H9 (cell line): ENCODE measurements around the gene AMMECR1. TPM values are rescaled to one million over a fixed set of nuclear protein-coding genes. Genes with fewer than 3 reads are reported as not detected.

Experiments
- DNase-seq: peaks from one replicate; pipeline ENCODE4 v3.0.0-alpha.2; 2017
- H2AFZ ChIP-seq: one replicate; pipeline ENCODE4 v1.6.1; 2013; ENCODE audit warnings: mild to moderate bottlenecking, low read length, control low read depth, moderate library complexity
- H2AK5ac ChIP-seq: 2 replicates; pipeline ENCODE4 v1.6.1; 2013; ENCODE audit warnings: low read length, control low read depth, mixed read lengths; ENCODE audit not compliant: insufficient read length
- H2BK120ac ChIP-seq: one replicate; pipeline ENCODE4 v1.6.1; 2013; ENCODE audit warnings: low read depth, mild to moderate bottlenecking, low read length, control low read depth, inconsistent platforms; ENCODE audit not compliant: poor library complexity, severe bottlenecking
- H2BK12ac ChIP-seq: 2 replicates; pipeline ENCODE4 v1.6.1; 2013; ENCODE audit warnings: low read length, control low read depth, mixed read lengths, low read depth; ENCODE audit not compliant: insufficient read length
- H2BK15ac ChIP-seq: 2 replicates; pipeline ENCODE4 v1.6.1; 2013; ENCODE audit warnings: low read depth, low read length, control low read depth
- H2BK20ac ChIP-seq: one replicate; pipeline ENCODE4 v1.6.1; 2013; ENCODE audit warnings: low read depth, mild to moderate bottlenecking, low read length, control low read depth, inconsistent platforms; ENCODE audit not compliant: poor library complexity, severe bottlenecking
- H2BK5ac ChIP-seq: 2 replicates; pipeline ENCODE4 v1.6.1; 2013; ENCODE audit warnings: low read length, control low read depth, mixed read lengths; ENCODE audit not compliant: insufficient read length
- H3K14ac ChIP-seq: 2 replicates; pipeline ENCODE4 v1.6.1; 2013; ENCODE audit warnings: low read length, control low read depth; ENCODE audit not compliant: insufficient read depth
- H3K18ac ChIP-seq: 2 replicates; pipeline ENCODE4 v1.6.1; 2013; ENCODE audit warnings: low read depth, mild to moderate bottlenecking, mixed read lengths, low read length, control low read depth; ENCODE audit not compliant: insufficient read length
- H3K23ac ChIP-seq: 2 replicates; pipeline ENCODE4 v1.6.1; 2013; ENCODE audit warnings: low read length, control low read depth, mixed read lengths, low read depth; ENCODE audit not compliant: insufficient read length
- H3K23me2 ChIP-seq: 2 replicates; pipeline ENCODE4 v1.6.1; 2013; ENCODE audit warnings: low read depth, mild to moderate bottlenecking, mixed read lengths, low read length, control low read depth; ENCODE audit not compliant: insufficient read length, poor library complexity, severe bottlenecking
- H3K27ac ChIP-seq: 2 replicates; pipeline ENCODE4 v1.5.1; 2013; ENCODE audit warnings: low read length, control low read depth, mixed read lengths, low read depth; ENCODE audit not compliant: insufficient read length
- H3K27me3 ChIP-seq: 2 replicates; pipeline ENCODE4 v1.6.1; 2013; ENCODE audit warnings: low read length, control low read depth, inconsistent platforms; ENCODE audit not compliant: insufficient read depth
- H3K4ac ChIP-seq: 2 replicates; pipeline ENCODE4 v1.6.1; 2013; ENCODE audit warnings: low read depth, mild to moderate bottlenecking, control low read depth, inconsistent platforms, low read length, moderate library complexity
- H3K4me1 ChIP-seq: 2 replicates; pipeline ENCODE4 v1.6.1; 2013; ENCODE audit warnings: low read length, control low read depth, inconsistent platforms; ENCODE audit not compliant: insufficient read depth
- H3K4me2 ChIP-seq: 2 replicates; pipeline ENCODE4 v1.6.1; 2013; ENCODE audit warnings: low read length, control low read depth, mixed read lengths; ENCODE audit not compliant: insufficient read length, insufficient read depth
- H3K56ac ChIP-seq: 2 replicates; pipeline ENCODE4 v1.6.1; 2013; ENCODE audit warnings: low read depth, mild to moderate bottlenecking, mixed read lengths, low read length, control low read depth; ENCODE audit not compliant: insufficient read length
- H3K79me1 ChIP-seq: 2 replicates; pipeline ENCODE4 v1.6.1; 2013; ENCODE audit warnings: low read depth, mild to moderate bottlenecking, moderate library complexity, low read length, control low read depth, inconsistent platforms; ENCODE audit not compliant: insufficient read depth, poor library complexity, severe bottlenecking
- H3K79me2 ChIP-seq: 2 replicates; pipeline ENCODE4 v1.6.1; 2013; ENCODE audit warnings: low read length, control low read depth, inconsistent platforms; ENCODE audit not compliant: insufficient read depth
- H3K9ac ChIP-seq: 2 replicates; pipeline ENCODE4 v1.6.1; 2013; ENCODE audit warnings: low read length, control low read depth, mixed read lengths; ENCODE audit not compliant: insufficient read length; ENCODE audit errors: extremely low read depth
- H3K9me3 ChIP-seq: one replicate; pipeline ENCODE4 v1.6.1; 2013; ENCODE audit warnings: low read depth, low read length, inconsistent platforms; ENCODE audit not compliant: control insufficient read depth
- H3T11ph ChIP-seq: one replicate; pipeline ENCODE4 v1.6.1; 2013; ENCODE audit warnings: mild to moderate bottlenecking, low read length, control low read depth, inconsistent platforms
- H4K20me1 ChIP-seq: one replicate; pipeline ENCODE4 v1.6.1; 2013; ENCODE audit not compliant: control insufficient read depth, insufficient read length, insufficient read depth
- H4K5ac ChIP-seq: 2 replicates; pipeline ENCODE4 v1.6.1; 2013; ENCODE audit warnings: low read depth, mild to moderate bottlenecking, mixed read lengths, low read length, control low read depth; ENCODE audit not compliant: insufficient read length
- H4K8ac ChIP-seq: replicated peaks from 2 replicates; pipeline ENCODE4 v1.6.1; 2013; ENCODE audit warnings: low read length, control low read depth, mixed read lengths, low read depth; ENCODE audit not compliant: insufficient read length
- H4K91ac ChIP-seq: 2 replicates; pipeline ENCODE4 v1.6.1; 2013; ENCODE audit warnings: low read depth, mild to moderate bottlenecking, moderate library complexity, mixed read lengths, low read length, control low read depth; ENCODE audit not compliant: insufficient read length
- H3K27ac Mint-ChIP-seq, 3 experiments: 2 replicates in 2 of 3; 3 replicates in 1 of 3; pipeline ENCODE4 v1.8.0; 2020 to 2021; ENCODE audit warnings: mixed read lengths in 3 of 3, mild to moderate bottlenecking in 1 of 3, moderate library complexity in 1 of 3
- H3K27me3 Mint-ChIP-seq: 2 replicates; pipeline ENCODE4 v1.8.0; 2021; ENCODE audit warnings: low read depth, mild to moderate bottlenecking, moderate library complexity, mixed read lengths
- H3K36me3 Mint-ChIP-seq, 3 experiments: 2 replicates in 2 of 3; 3 replicates in 1 of 3; pipeline ENCODE4 v1.8.0; 2020 to 2021; ENCODE audit warnings: low read depth in 3 of 3, mixed read lengths in 3 of 3; ENCODE audit not compliant: insufficient read depth in 1 of 3
- H3K4me1 Mint-ChIP-seq, 2 experiments: 2 replicates each; pipeline ENCODE4 v1.8.0; 2020; ENCODE audit warnings: mixed read lengths in 2 of 2
- H3K4me3 Mint-ChIP-seq, 2 experiments: 2 replicates in 1 of 2; 3 replicates in 1 of 2; pipeline ENCODE4 v1.8.0; 2020 to 2021; ENCODE audit warnings: mild to moderate bottlenecking in 2 of 2, mixed read lengths in 2 of 2, moderate library complexity in 1 of 2
- H3K9me3 Mint-ChIP-seq, 2 experiments: 2 replicates in 1 of 2; 3 replicates in 1 of 2; pipeline ENCODE4 v1.8.0; 2020; ENCODE audit warnings: mild to moderate bottlenecking in 2 of 2, mixed read lengths in 2 of 2, moderate library complexity in 1 of 2
- CTCF ChIP-seq: fragments of 200-600 bp; sonication (generic); conservative IDR thresholded peaks from 3 replicates; pipeline ENCODE4 v1.8.0; 2021; ENCODE audit warnings: antibody characterized with exemption, mild to moderate bottlenecking
- WGBS: extraction: QIAGEN DNeasy Blood & Tissue Kit; methylation state at CpG from one replicate; pipeline ENCODE4 v1.1.7; 2013; ENCODE audit warnings: missing lambda C conversion rate, low lambda C conversion rate, mixed read lengths; ENCODE audit not compliant: insufficient read length; ENCODE audit errors: extremely low coverage; 5-methylcytosine and 5-hydroxymethylcytosine counted together
- total RNA-seq: library from RNA; stranded (reverse); gene quantifications from 2 replicates; pipeline ENCODE4 v1.2.1, GENCODE V29; 2021

The AMMECR1 gene
- total RNA-seq, 1 experiment from 2014 or later, result 28.5 TPM

- Histone ChIP-seq H3K23me2 (no peaks in the 10 kb centered on the region), H3T11ph (no peak overlapping the region), H2BK120ac (no peak overlapping the region), H3K9ac (no peak overlapping the region), H3K14ac (no peak overlapping the region), H4K20me1 (no peaks in the 10 kb centered on the region), H3K4me1 (peaks cover 2% of the 10 kb centered on the region; the same call in 1 of the 2 replicates), H4K5ac (no peak overlapping the region), H3K27ac (no peak overlapping the region), H2AFZ (no peak overlapping the region), H4K91ac (no peak overlapping the region), H3K23ac (no peak overlapping the region), H3K9me3 (no peaks in the 10 kb centered on the region), H2BK15ac (no peak overlapping the region), H2BK20ac (no peak overlapping the region), H4K8ac (no peak overlapping the region), H3K79me2 (no peaks in the 10 kb centered on the region), H3K4ac (no peak overlapping the region), H3K56ac (no peak overlapping the region), H3K79me1 (no peaks in the 10 kb centered on the region), H3K4me2 (no peak overlapping the region), H2BK5ac (no peak overlapping the region), H2BK12ac (no peak overlapping the region), H3K27me3 (no peaks in the 10 kb centered on the region), H2AK5ac (no peak overlapping the region), H3K18ac (no peak overlapping the region)
- DNase-seq, result no peak
- no CpG with 5 or more reads among the region's 2 CpGs for WGBS
- Mint-ChIP-seq H3K4me3 (no peak overlapping the region), H3K9me3 (no peaks in the 10 kb centered on the region), H3K27me3 (no peaks in the 10 kb centered on the region), H3K36me3 (no peaks in the 10 kb centered on the region), H3K4me1 (no peaks in the 10 kb centered on the region), H3K27ac (no peak overlapping the region)
- TF ChIP-seq CTCF, result no peak
These were observed 158.0 kb downstream of the AMMECR1 start for GRCh38 chrX:110159865-110160264.
